Fibroblast of skin of left biceps (primary cell): ENCODE measurements around the gene CCDC85C.

Source experiments
- DNase-seq, 2 experiments: peaks; one replicate each; pipeline ENCODE4 v3.0.0-alpha.2; 2013; ENCODE audit warnings: low read depth in 2 of 2

The CCDC85C gene

GRCh38 chr14:99511421-99512109 is 92.4 kb downstream of the CCDC85C start:
- peak; percentile 30 to 31 for DNase-seq

- no peak for DNase-seq
These were observed 93.4 kb downstream of the CCDC85C start for GRCh38 chr14:99510556-99511139.

- no peak for DNase-seq
These were observed 94.0 kb downstream of the CCDC85C start for GRCh38 chr14:99509871-99510555.

GRCh38 chr14:99508896-99509629 is 94.9 kb downstream of the CCDC85C start:
- no peak for DNase-seq

- DNase-seq = no peak
These were observed 96.0 kb downstream of the CCDC85C start for GRCh38 chr14:99507860-99508640.

- no peak for DNase-seq
These were observed 97.7 kb downstream of the CCDC85C start for GRCh38 chr14:99506276-99506675.

GRCh38 chr14:99505089-99505488 is 98.9 kb downstream of the CCDC85C start:
- DNase-seq = no peak

- no peak for DNase-seq
These were observed 100.1 kb downstream of the CCDC85C start for GRCh38 chr14:99503848-99504453.

GRCh38 chr14:99502989-99503421 is 101.0 kb downstream of the CCDC85C start:
- DNase-seq = no peak

- no peak for DNase-seq
These were observed 106.1 kb downstream of the CCDC85C start for GRCh38 chr14:99497894-99498293.

GRCh38 chr14:99497341-99497740 is 106.7 kb downstream of the CCDC85C start:
- DNase-seq = no peak

- no peak for DNase-seq
These were observed 119.9 kb downstream of the CCDC85C start for GRCh38 chr14:99484106-99484505.

- no peak for DNase-seq
These were observed 122.3 kb downstream of the CCDC85C start for GRCh38 chr14:99481745-99482099.

- DNase-seq = peak; percentile 100
These were observed 122.9 kb downstream of the CCDC85C start, which contains the start of gene CCNK for GRCh38 chr14:99480917-99481744. Gene CCNK, plus strand, starts transcription at chr14:99481409. Its CDS starts 11,269 bp downstream, at chr14:99492678.

- no peak for DNase-seq
These were observed 123.8 kb downstream of the CCDC85C start, which contains the start of gene SETD3 for GRCh38 chr14:99479906-99480869. Gene SETD3, minus strand, starts transcription at chr14:99480859. Its CDS starts 15,054 bp downstream, at chr14:99465805.

- DNase-seq = no peak
These were observed 124.7 kb downstream of the CCDC85C start for GRCh38 chr14:99479160-99479905.

- no peak for DNase-seq
These were observed 125.9 kb downstream of the CCDC85C start for GRCh38 chr14:99478128-99478527.

GRCh38 chr14:99476864-99477263 is 127.1 kb downstream of the CCDC85C start:
- DNase-seq = no peak
